NCI-H2196 treated with DMSO at 0.1 percent for 48 hours (cell line): ENCODE measurements around the gene E2F8.
A peak's percentile ranks its signal among the peaks of the same experiment; 100 is the strongest.

Experiments
- DNase-seq: peaks from one replicate; lab custom pipeline; 2025; ENCODE audit not compliant: unreplicated experiment; lab: John Stamatoyannopoulos, UW

E2F8 gene

DNA sequence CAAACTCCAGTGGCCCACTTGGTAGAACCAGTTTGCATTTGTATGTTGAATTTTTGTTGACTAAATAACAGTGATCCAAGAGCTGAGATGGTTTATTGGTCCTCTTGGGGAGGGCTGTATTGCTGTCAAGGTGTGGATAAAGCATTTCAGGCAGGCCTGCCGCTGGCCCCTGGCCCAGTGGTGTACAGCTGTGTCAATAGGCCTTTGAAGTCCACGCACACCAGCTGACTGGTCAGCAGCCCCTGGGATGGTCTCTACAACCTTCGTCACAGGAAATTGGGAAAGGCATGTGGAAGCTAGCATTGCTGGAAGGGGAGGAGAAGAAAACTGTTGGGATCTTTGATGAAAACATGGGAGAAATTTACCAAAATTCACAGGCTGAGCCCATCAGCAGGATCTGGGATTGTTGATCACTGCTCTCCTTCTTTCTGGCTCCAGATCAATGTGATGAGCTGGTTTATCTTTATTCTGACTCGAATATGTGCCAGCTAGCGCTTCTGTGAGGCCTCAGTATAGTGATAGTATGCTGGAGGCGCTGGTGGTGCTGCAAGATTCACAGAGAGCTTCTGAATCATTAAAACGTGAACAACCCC is 12.5 kb upstream of the E2F8 start:
- DNase-seq = peak; percentile 76

DNA sequence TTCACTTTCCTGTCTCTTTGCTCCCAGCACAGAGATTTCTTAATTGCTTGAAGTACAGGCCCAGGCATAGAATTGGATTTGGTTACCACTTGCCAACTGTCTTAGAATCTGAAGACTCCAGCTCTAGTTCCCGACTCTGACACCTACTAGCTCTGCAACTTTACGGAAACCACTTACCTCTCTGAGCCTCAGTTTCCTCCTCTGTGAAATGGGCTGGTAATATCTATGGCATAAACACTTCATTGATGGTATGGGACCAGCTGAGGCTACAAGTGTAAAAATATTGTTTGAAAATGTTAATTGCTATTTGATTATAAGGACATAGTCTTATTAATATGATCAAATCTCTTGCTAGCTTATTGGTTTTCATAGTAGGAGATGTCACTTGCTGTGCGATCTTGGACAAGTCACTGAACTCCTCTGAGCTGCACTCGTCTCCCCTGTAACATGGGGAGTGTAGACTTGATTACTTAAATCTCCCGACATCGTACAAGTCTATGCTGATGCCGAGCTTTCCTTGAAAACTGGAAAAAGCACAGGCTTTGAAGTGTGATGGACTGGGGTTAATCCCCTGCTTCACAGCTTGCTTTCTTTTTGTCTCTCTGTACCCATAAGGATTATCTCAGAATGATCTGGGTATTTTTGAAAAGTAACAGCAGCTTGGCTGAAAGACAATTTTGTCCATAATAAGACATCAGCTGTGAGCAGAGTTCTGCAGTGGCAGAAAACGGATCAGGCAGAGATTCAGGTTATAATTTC is 11.8 kb upstream of the E2F8 start:
- DNase-seq = no peak

DNA sequence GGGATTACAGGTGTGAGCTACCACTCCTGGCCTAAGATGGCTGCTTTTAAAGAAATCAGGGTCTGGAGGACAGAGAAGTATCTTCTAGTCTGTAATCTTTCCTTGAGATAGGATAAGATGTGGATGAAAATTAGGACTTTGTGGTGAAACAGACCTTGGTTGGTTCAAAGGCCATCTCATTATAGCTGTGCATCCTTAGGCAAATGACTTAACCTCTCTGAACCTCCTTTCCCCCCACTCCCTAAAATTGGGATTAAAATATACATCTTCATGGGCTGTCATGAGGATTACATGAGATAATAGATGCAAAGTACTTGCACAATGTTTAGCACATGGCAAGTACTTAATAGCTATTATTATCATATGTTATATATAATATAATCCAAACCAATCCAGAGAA is 10.8 kb upstream of the E2F8 start:
- no peak for DNase-seq

DNA sequence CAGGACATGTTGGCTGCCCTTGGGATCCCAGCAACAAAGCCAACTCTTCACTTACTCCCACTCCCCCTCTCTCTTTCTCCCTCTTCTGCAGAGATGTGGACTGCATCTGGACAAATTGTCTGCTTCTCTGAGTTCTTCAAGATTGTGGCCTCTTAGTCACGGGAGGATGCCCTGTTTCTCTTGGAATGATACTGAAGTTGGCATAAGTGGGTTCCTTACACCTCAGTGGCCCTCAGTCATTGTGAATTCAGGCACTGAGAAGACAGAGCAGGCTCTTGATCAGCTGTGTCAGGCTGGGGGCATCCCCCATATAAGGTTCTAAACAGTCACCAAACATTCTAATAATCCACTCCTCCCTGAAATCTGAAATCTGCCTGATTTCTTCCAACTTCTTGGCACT is 6.1 kb upstream of the E2F8 start:
- no peak for DNase-seq

GRCh38 chr11:19245351-19245750 is 4.6 kb upstream of the E2F8 start:
- no peak for DNase-seq

DNA sequence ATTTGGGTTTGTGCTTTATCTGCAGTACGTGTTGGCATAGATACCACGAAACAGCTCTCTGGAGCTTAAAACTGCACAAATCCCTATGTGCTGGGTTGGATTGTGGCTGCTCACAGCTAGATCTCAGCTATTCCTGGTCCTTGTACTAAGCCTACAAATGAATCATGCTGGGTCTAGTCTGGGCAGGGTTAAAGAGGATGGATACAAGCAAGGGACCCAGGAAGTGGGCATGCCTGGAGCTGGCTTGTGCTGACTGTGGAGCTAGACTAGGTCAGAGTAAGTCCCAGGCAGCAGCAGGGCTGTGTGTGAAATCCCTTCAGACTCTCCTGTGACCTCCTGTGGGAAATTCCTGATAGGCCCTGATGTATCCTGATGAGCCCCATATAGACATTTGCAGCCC is 3.9 kb upstream of the E2F8 start:
- no peak for DNase-seq

DNA sequence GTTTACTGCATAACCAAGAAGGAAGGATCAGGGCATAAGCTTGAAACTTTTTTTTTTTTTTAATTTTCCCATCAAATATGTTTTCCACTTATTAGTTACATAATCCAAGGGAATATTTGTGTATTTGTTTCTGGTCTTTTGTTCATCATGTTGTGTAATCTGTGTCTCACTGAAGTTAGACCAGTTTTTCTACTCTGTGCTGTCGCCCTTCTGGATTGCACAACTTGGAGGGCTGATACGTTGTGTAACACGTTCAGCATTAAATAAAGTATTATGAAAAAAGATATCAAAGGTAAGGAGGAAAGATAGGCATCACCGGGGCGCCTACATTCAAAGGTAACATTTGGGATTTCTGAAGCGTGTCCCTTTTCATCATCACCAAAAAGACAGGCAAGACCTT is 3.3 kb upstream of the E2F8 start:
- no peak for DNase-seq

DNA sequence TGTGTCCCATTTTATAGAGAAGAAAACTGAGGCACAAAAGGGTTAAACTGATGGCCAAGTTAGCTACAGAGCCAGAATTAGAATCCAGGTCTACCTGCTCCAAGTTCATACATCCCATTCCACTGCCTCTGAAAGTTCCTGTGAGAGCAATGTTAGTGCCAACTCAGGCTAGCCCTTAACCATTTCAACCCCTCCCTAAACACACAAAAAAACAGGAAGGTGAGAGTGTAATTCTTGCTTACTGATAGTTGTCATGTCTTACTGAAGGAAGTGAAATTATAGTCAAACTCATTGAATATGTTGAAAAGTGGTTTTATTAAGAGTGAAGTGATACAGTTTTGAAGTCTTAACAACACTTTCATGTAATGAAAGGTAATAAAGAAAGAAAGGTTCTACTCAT is 2.9 kb upstream of the E2F8 start:
- DNase-seq = no peak

DNA sequence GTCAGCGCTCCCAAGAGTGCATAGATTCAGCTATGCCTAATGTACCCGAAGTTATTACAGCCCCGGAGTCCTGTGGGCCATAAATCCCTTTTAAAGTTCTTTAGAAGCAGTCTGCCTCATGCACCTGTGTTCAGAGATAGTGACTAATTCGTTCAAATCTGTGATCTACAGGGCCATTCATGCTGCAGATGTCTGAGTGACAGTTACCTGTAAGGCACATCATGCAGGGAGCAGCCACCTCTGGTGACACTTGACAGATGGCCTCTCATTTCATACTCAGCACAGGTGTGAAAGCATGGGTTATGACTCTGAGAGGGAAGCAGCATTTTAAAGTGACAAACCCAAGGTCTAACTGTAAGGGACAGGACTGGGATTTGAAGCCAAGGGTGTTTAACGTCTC is 2.4 kb upstream of the E2F8 start:
- DNase-seq = no peak

GRCh38 chr11:19242179-19242932 is 1.6 kb upstream of the E2F8 start:
- no peak for DNase-seq

DNA sequence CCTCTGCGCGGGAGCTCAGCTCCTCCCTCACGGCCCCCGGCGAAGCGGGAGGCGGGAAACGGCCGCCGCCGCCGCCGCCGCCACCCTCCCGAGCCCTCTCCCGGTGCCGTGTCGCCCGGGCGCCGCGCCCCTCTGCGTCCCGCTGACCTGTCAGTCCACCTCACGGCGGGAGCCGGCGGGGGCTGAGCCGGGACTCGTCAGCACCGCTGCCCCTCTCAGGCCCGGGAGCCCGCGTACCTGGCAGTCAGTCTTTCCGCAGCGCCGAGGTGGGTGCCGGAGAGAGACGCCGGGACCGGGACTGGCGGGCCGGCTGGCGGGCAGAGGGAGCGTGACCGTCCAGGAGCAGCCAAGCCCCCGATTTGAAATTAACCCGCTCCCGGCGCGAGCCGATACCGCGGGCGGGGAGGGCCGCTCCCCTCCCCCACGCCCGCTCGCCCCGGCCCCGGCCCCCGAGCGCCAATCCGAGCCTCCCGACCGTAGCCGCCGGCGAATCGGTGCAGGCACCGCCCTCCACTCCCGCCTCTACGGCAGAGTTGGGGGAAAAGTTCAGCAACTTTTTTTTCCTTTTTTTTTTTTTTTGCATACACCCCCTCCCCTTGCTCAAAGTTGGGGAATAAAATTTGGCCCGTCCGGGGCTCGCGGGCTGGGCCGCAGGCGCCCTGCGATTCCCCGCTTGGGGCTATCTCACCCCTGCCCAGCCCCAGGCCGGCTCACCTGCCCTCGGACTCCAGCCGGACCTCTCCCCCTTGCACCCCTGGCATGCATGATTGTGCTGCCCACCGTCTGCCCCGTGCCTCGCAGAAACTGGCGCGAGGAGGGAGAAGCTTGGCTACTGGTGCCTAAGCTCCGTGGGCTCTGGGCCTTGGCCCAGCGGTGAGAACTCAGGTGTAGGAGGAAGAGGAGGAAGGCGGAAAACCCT is 774 bp upstream of the E2F8 start:
- no peak for DNase-seq

GRCh38 chr11:19239039-19239438 is 1.7 kb downstream of the E2F8 start:
- DNase-seq = no peak

GRCh38 chr11:19237813-19238212 is 2.9 kb downstream of the E2F8 start:
- no peak for DNase-seq

DNA sequence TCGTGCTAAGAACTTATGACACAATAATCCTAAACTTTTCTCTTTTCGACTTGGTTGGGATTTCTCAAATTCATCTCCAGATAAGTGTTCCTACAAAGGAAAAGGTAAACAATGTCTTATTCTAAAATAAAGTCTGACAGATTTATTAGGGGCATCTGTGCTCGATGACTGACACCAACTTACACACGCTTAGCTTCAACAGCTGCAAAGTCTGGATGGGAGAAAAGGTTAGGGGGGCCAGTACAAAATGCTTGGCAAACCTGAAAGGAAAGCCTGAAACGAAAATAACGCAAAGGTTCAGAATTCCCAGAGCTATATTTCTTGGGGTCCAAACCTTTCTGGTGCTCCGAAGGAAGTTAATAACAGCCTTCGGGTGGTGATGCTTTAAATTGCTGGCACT is 3.4 kb downstream of the E2F8 start:
- DNase-seq = no peak

DNA sequence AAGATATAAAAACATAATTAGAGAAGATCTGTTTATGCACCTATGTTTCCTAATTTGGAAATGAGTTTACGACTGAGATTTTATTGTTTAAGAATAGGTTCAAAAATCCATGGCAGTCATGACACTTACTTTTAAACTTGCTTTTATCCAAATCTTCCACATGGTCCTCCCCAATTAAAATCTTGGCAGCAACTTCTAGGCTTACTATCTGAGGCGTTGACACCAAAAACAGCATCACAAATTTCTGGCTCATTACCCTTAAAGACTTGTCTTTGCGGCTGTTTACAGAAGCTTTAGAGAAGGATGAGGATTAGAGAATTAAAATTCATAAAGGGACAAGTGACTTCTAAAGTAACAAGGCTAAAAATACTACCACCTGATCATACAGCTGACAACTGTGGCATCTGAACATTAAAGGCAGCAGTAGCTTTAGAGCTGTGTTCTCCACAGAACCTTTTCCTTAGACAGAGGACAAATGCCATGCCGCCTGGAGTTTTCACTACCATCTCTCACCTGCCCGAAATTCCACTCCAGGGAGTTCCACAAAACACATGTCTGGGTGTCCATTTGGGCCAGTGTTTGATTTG is 6.4 kb downstream of the E2F8 start:
- no peak for DNase-seq

- no peak for DNase-seq
Measured at GRCh38 chr11:19232910-19233503, 7.7 kb downstream of the E2F8 start.

DNA sequence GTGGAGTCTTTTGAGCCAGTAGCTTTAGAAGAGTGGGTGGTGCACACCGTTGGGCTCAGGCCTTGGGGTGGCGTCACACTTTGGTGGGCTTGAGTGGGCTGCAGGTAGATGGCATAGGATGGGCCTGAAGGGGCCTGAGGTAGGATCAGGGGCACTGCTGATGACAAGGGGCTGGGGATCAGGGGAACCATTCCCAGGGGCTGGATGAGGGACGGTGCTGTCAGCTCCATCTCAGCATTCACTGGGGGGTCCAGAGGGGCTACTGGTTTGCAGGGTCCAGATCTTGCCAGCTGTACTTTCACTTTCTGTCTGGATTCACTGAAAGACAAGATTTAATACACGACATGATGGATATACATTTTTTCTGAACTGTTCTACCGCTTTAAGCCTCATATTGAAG is 11.1 kb downstream of the E2F8 start:
- DNase-seq = no peak

- no peak for DNase-seq
Measured at GRCh38 chr11:19228968-19229367, 11.8 kb downstream of the E2F8 start.

- no peak for DNase-seq
Measured at GRCh38 chr11:19226378-19227195, 14.2 kb downstream of the E2F8 start.

GRCh38 chr11:19225581-19225980 is 15.2 kb downstream of the E2F8 start:
- DNase-seq = no peak
